GM08714 (cell line): ENCODE measurements around the gene STX8.

Experiments
- H3K4me3 ChIP-seq: fragments of 200-500 bp; sonication (Bioruptor generic); 2 replicates; pipeline ENCODE4 v1.5.1; 2014; ENCODE audit warnings: mild to moderate bottlenecking, low read length, inconsistent platforms
- ZNF274 ChIP-seq: IDR thresholded peaks from 2 replicates; pipeline ENCODE4 v1.6.1; 2012; ENCODE audit warnings: mild to moderate bottlenecking, low read depth, low read length

Gene STX8

DNA sequence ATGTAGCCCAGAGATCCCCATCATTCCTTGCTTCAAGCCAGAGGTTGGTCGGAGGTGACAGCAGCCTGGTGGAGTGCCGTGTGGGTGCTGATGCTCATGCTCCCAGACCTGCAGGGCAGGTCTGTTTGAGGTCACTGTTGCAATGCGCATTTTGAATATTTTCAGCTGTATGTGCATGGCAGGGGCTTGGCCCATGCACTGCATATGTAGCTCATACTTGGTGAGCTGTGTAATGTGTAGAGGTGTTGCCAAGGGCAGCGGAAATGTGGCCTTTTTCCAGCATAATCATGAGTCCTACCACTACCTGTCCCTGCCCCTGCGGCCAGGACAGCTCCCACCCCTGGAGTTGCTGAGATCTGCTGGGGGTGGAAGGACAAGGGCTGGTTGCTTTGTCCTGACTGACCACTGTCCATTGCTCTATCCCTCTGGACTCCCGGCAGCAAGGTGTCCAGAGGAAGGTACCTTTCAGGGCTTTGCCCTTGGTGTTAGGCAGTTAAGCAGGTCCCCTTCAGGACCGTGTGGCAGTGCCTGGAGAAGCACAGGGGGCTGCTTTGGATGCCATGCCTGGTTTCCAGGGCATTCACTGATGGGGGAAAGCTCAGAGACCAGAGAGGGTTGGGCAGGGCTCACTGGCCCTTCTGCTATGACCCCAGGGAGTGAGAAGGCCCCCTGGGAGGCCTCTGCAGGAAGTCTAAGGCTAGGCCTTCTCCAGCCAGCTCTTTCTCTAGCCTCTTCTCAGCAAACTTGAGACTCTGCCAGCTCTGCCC, 339.2 kb downstream of the STX8 start:
- H3K4me3 ChIP-seq, result no peak overlapping the region
- TF ChIP-seq ZNF274, result no peak

DNA sequence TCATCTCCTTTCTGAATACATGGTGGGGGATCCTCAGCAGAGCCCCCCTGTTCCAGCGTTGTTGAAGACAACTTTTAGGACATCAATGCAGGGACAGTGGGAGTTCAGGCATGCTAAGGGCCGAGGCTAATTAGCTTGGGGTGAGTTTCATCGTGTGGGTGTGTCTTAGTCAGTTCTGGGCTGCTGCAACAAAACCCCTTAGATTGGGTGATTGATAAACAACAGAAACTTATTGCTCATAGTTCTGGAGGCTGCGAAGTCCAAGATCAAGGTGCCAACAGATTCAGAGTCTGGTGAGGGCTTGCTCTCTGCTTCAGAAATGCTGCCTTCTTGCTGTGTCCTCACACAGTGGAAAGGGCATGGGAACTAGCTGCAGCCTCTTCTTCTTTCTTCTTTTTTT, 340.3 kb downstream of the STX8 start:
- TF ChIP-seq ZNF274, result no peak
- H3K4me3 ChIP-seq, result no peak overlapping the region

DNA sequence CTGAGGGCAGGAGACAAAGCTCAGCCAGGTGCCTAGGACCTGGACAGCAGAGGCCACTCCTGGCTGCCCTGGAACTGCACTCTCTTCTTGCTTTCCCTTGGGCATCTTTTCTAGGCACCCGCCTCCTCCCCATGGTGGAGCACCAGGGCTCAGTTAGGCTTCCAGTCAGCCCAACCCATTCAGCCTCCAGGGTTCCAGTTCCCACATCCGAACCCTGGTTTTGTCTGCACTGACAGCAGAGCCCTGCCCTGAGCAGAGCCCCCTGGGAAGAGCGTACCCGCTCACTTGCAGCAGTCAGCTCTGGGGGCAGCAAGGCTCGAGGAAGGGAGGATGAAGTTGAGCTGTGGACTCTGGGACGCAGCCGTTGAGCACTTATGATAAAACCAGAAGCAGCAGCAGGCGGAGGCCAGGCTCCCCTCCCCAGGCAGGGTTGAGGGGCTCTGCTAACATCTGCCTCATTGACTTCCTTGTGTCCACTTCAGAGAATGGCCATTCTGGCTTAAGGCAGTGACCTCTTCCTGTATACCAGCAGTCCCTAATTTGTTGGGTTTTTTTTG, 341.2 kb downstream of the STX8 start:
- no peak for TF ChIP-seq ZNF274
- no peak overlapping the region for H3K4me3 ChIP-seq

DNA sequence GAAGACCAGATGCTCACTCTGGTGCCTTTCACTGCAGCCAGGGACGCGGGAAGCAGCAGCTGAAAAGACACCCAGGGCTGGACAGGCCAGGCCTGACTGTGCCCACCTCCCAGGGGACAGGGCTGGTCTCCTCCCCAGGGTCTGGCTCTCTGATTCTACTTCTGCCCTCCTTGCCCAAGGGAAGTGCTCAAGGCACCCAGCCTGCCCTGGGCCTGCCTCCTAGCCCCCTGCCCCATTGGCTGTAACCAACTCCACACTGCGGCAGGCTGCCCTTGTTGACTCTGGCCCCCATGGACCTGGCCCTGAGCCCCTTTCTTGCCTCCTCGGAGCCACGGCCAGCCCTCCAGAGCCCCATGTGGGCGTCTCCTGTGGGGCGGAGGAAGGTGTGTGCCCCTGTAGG, 341.9 kb downstream of the STX8 start:
- no peak for TF ChIP-seq ZNF274

DNA sequence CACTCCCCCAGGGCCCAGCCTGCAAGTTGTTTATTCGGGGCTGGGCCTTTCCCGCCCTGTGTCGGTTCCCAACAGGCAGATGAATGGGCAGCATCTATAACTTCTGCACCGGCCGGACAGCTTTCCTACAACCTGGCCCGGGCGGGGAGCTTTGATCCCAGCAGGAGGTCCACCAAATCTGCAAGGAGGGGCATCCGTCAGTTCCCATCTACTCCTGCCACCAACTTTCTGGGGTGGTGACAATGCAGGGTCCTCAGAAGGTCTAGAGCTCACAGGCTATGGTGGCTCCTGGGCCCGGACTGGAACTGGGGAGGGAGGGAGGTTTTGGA, 342.4 kb downstream of the STX8 start:
- TF ChIP-seq ZNF274, result no peak

More for the DNA sequence above, 341.9 kb downstream of the STX8 start:
- no peak overlapping the region for H3K4me3 ChIP-seq

DNA sequence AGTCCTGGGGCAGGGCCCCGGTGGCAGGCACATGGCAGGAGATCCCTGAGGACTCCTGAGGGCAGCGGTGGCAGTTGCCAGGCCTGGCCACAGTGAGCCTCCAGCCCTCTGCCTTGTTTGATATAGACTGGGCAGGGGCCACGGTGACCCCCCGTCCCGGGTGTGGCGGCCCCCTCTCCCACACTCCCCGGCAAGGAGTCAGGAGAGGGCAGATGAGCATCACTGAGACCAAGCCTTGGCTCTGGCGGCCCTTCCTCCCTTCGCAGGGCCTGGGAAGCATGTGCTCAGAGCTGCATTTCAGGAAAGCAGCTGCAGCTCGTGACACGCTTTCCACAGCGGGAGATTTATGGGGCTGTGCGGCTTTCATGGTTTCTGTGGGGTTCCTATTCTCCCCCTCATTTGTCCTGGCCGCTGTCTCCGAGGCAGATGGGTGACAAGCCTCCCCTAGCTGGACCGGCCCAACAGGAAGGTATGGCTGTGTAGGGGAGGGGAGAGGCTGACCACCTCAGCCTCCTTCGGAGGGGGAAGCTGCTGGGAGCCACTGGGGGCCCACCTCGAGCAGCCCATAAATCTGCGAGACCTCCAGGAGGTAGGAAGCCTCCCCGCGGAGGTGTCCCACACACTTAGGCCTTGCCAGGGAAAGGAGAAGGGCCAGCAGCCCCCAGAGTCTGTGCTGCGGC, 342.9 kb downstream of the STX8 start:
- TF ChIP-seq ZNF274, result no peak
- no peak overlapping the region for H3K4me3 ChIP-seq

More for the DNA sequence above, 342.4 kb downstream of the STX8 start:
- no peak overlapping the region for H3K4me3 ChIP-seq

DNA sequence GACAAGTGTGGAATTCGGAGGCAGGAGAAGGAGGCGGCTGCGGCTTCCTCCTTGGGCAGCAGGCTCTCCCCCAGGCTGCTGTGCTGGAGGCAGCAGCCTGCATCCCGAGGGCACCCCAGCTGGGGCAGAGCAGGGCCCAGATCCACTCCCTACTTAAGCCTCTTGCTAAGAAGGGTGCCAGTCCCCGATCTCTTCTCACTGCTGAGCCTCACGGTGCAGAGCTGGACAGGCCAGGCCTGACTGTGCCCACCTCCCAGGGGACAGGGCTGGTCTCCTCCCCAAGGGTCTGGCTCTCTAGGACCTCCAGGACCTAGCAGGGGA, 343.5 kb downstream of the STX8 start:
- H3K4me3 ChIP-seq, result no peak overlapping the region
- no peak for TF ChIP-seq ZNF274

DNA sequence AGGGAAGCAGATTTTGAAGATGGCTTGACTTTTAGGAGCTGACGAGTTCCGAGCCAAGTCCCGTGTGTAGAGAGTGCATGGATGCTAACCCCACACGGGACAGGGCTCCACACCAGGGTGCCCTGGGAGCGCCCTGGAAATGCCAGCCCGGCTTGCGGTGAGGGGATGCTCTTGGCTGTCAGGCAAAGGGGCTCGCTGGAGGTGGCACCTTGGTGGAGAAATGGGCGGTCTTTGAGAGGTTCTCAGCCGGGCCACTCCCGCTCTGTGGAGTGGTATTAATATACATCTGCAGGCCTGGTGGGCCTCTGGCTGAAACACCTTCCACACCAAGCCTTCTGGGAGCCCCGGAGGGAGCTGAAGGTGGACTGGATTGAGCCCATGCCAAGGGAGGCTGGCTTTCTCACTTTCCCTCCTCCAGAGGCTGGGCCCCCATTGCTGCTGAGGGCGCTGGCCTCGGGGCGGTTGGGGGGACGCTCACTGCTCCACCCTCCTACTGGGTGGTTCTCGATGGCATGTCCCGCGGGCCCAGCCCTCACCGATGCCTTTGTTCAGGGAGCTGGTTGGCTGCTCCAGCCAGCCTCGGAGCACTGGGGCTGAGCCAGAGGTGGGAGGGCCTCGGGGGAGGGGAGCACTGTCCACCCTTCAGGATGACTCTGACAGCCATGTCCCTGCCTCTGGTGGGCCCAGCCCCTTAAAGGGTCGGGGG, 344.0 kb downstream of the STX8 start:
- no peak overlapping the region for H3K4me3 ChIP-seq
- no peak for TF ChIP-seq ZNF274

DNA sequence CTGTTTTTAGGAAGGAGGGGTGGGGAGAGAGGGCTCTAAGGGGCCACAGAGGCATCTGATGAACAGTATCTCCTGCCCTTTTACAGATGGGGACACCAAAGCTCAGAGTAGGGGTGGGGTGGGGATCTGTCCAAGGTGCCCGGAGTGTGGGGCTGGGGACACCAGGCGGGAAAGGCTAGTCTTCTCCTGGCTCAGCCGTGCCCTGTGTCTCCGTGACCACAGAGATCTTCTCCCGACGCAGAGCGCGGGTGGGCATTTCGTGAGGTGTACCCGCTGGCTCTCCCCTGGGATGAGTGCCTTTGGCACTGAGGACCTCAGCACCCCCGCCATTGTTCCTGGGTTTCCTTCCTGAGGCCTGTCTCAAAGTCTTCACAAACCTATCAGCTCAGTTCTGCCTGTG, 344.8 kb downstream of the STX8 start:
- no peak overlapping the region for H3K4me3 ChIP-seq
- TF ChIP-seq ZNF274, result no peak

DNA sequence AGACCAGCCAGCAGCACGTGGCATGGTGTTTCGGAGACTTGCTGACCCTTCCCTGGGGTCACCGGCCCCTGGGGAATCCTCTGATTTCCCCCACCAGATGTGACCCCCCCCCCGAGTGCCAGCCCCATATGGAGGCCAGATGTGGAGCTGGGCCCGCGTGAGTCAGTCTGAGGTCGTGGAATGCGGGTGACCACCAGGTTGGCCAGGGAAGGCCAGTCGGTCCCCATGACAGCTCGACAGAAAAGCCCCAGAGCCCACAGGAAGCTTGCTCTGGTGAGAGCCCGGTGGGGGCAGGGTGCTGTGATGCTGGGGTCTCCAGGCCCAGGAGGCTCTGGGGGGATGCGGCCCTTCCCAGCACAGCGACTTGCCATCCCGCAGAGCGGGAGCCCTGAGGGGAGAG, 345.3 kb downstream of the STX8 start:
- TF ChIP-seq ZNF274, result no peak
- H3K4me3 ChIP-seq, result no peak overlapping the region

DNA sequence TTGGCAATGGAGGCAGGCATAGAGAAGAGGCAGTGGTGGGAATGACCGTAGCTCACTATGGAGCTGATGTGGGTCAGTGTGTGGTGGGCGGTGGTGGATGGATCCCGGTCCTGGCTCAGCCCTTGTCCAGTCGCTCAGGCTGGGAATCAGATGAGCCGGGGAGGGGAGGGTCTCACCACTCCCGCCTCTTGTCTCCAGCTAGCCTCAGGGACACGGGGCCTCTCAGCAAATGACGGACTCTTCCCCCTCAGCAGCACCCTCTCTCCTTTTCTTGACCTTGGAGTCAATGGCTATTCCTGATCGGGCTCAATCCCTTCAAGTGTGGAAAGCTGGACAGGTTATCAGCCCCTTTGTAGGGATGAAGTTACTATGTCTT, 345.8 kb downstream of the STX8 start:
- H3K4me3 ChIP-seq, result no peak overlapping the region
- TF ChIP-seq ZNF274, result no peak

DNA sequence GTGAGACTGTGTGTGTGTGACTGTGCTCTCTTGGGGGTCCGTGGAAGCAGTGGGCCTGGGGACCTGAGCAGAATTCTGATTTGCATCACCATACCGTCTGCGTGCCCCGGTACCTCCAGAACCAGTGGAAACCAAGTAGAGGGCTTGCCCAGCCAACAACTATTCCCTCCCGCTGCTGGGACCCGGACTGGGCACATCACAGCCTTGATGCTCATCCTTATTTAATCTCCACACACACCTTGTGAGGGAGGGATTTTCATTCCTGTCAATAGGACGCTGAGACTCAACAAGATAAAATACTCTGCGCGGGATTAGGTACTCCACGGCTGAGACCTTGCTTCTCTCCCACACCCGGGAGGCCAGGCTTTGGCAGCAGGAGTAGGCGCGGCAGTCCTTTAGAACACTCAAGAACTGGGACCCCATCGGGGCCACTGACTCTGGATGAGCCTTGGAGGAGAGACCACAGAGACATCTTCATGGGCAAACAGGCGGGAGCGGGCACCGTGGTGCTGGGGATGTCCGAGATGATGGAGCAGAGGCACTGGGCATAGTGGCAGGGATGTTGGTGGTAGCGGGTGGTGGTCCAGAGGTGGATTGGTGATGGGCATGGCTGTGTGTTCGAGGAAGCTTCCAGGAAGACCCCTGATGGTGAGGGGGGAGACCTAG, 346.3 kb downstream of the STX8 start:
- no peak overlapping the region for H3K4me3 ChIP-seq
- TF ChIP-seq ZNF274, result no peak

DNA sequence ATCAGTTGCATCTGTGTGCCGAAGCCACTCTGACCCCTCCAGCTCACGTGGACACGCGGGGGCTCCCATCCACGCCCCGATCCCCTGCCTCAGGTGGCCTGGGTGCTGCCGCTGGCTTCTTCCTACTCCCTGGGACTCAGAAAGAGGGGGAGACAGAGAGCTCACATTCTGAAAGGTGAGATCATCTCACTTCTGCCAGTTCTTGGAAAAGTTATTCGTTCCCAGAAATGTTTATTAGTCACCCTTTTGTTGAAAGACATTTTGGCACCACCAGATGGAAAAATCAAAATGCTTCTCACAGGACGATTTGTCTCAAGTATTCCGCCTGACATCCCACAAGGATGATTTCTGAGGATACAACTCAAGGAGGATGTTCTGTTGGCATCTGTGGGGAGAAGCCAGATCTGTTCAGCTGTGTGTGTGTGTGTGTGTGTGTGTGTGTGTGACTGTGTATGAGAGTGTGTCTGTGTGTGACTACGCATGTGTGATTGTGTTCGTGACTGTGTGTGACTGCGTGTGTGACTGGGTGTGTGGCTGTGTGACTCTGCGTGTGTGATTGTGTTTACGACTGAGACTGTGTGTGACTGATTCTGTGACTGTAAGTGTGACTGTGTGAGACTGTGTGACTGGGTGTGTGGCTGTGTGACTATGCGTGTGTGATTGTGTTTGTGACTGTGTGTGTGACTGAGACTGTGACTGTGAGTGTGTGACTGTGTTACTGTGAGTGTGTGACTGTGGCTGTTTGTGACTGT, 347.0 kb downstream of the STX8 start:
- TF ChIP-seq ZNF274, result no peak
- H3K4me3 ChIP-seq, result no peak overlapping the region
